GM19240 (cell line): Measurements from ENCODE around the gene C5.

Source experiments
- DNase-seq: peaks from one replicate; pipeline ENCODE4 v3.0.0; 2011; ENCODE audit warnings: low spot score; ENCODE audit not compliant: insufficient read length

Gene C5

GRCh38 chr9:120912958-120913646 lies 137.0 kb downstream of the C5 start:
- no peak for DNase-seq

GRCh38 chr9:120911295-120911837 lies 138.7 kb downstream of the C5 start:
- no peak for DNase-seq

- no peak for DNase-seq
Observed at GRCh38 chr9:120910643-120911042, 139.4 kb downstream of the C5 start.

- no peak for DNase-seq
Observed at GRCh38 chr9:120909904-120910303, 140.2 kb downstream of the C5 start.

GRCh38 chr9:120905315-120906164 lies 144.5 kb downstream of the C5 start:
- DNase-seq, result no peak

- DNase-seq, result no peak
Observed at GRCh38 chr9:120904978-120905301, 145.1 kb downstream of the C5 start.

- no peak for DNase-seq
Observed at GRCh38 chr9:120904061-120904977, 145.8 kb downstream of the C5 start.

- DNase-seq, result no peak
Observed at GRCh38 chr9:120902569-120903535, 147.2 kb downstream of the C5 start.
